Endodermal cell (in vitro differentiated cells): ENCODE measurements around the gene CSRP3. TPM values are rescaled to one million over a fixed set of nuclear protein-coding genes. Genes with fewer than 3 reads are reported as not detected.

Experiments
- DNase-seq: peaks from one replicate; pipeline ENCODE4 v3.0.0-alpha.2; 2017
- H3K27ac ChIP-seq: 2 replicates; pipeline ENCODE4 v1.5.1; 2013; ENCODE audit warnings: mild to moderate bottlenecking, low read depth, low read length, moderate library complexity
- H3K27me3 ChIP-seq: 2 replicates; pipeline ENCODE4 v1.6.1; 2013; ENCODE audit warnings: mild to moderate bottlenecking, low read length, moderate library complexity; ENCODE audit not compliant: insufficient read depth, control insufficient read depth, poor library complexity, severe bottlenecking
- H3K36me3 ChIP-seq: 2 replicates; pipeline ENCODE4 v1.7.0; 2013; ENCODE audit warnings: mild to moderate bottlenecking, low read length, moderate library complexity; ENCODE audit not compliant: control insufficient read depth, insufficient read depth
- H3K4me1 ChIP-seq: one replicate; pipeline ENCODE4 v1.7.0; 2013; ENCODE audit warnings: low read length; ENCODE audit not compliant: control insufficient read depth, insufficient read depth
- H3K4me3 ChIP-seq: 2 replicates; pipeline ENCODE4 v1.5.1; 2013; ENCODE audit warnings: mild to moderate bottlenecking, low read length, moderate library complexity
- H3K9ac ChIP-seq: 2 replicates; pipeline ENCODE4 v1.6.1; 2013; ENCODE audit warnings: mild to moderate bottlenecking, low read length, moderate library complexity; ENCODE audit not compliant: poor library complexity, severe bottlenecking; ENCODE audit errors: extremely low read depth
- H3K9me3 ChIP-seq: 2 replicates; pipeline ENCODE4 v1.6.1; 2013; ENCODE audit warnings: mild to moderate bottlenecking, low read length, moderate library complexity; ENCODE audit not compliant: control insufficient read depth
- H3K27ac Mint-ChIP-seq: 2 replicates; pipeline ENCODE4 v1.8.0; 2020; ENCODE audit warnings: mixed read lengths
- H3K27me3 Mint-ChIP-seq: 2 replicates; pipeline ENCODE4 v1.8.0; 2021; ENCODE audit warnings: mild to moderate bottlenecking, mixed read lengths; ENCODE audit not compliant: insufficient read depth
- H3K36me3 Mint-ChIP-seq: 2 replicates; pipeline ENCODE4 v1.8.0; 2020; ENCODE audit warnings: low read depth, mixed read lengths
- H3K4me1 Mint-ChIP-seq: 2 replicates; pipeline ENCODE4 v1.8.0; 2020; ENCODE audit warnings: mixed read lengths
- H3K4me3 Mint-ChIP-seq: 2 replicates; pipeline ENCODE4 v1.8.0; 2020; ENCODE audit warnings: mild to moderate bottlenecking, moderate library complexity, mixed read lengths
- H3K9me3 Mint-ChIP-seq: 2 replicates; pipeline ENCODE4 v1.8.0; 2020; ENCODE audit warnings: mild to moderate bottlenecking, mixed read lengths
- CTCF ChIP-seq: fragments of 200-600 bp; sonication (generic); conservative IDR thresholded peaks from 2 replicates; pipeline ENCODE4 v1.5.0; 2021; ENCODE audit warnings: antibody characterized with exemption, mild to moderate bottlenecking
- WGBS, 2 experiments: methylation state at CpG; one replicate each; pipeline versions ENCODE4 v1.1.5 to v1.1.7; 2013; ENCODE audit warnings: missing lambda C conversion rate in 2 of 2, mixed read lengths in 1 of 2; ENCODE audit not compliant: insufficient coverage in 1 of 2, insufficient read length in 1 of 2; 5-methylcytosine and 5-hydroxymethylcytosine counted together
- total RNA-seq, 2 donors: library from RNA; stranded (reverse); fragmentation: NEBNext Ultra II Directional in 1 of 2; extraction: Animal tissue kit (Norgen Biotek cat#: 25700) in 1 of 2; gene quantifications; 2 replicates in 1 of 2; 3 replicates in 1 of 2; pipeline ENCODE4 v1.2.1, GENCODE V29; 2021

CSRP3 gene
- total RNA-seq, 2 donors from 2014 or later = not detected

GRCh38 chr11:19164230-19164855 lies 37.4 kb downstream of the CSRP3 start:
- H3K27me3 Mint-ChIP-seq = no peaks in the 10 kb centered on the region
- no peak overlapping the region for H3K27ac Mint-ChIP-seq
- no peak overlapping the region for H3K9ac ChIP-seq
- no peak overlapping the region for H3K4me3 ChIP-seq
- H3K4me1 Mint-ChIP-seq = no peaks in the 10 kb centered on the region
- peaks cover 38% of the 10 kb centered on the region for H3K36me3 Mint-ChIP-seq
- no peaks in the 10 kb centered on the region for H3K9me3 Mint-ChIP-seq
- TF ChIP-seq CTCF = no peak
- no peaks in the 10 kb centered on the region for H3K9me3 ChIP-seq
- no peaks in the 10 kb centered on the region for H3K27me3 ChIP-seq
- WGBS, 2 experiments = 98% methylated on average over 4 of the region's 4 CpGs; no CpG with 5 or more reads in 1 of the 2 experiments
- peaks cover 43% of the 10 kb centered on the region for H3K36me3 ChIP-seq
- no peak overlapping the region for H3K4me3 Mint-ChIP-seq
- H3K27ac ChIP-seq = no peak overlapping the region
- no peaks in the 10 kb centered on the region for H3K4me1 ChIP-seq
- DNase-seq = no peak

GRCh38 chr11:19163617-19164016 lies 38.2 kb downstream of the CSRP3 start:
- no peak overlapping the region for H3K4me3 Mint-ChIP-seq
- Histone ChIP-seq H3K9me3 (no peaks in the 10 kb centered on the region), H3K4me3 (no peak overlapping the region), H3K4me1 (no peaks in the 10 kb centered on the region), H3K27me3 (no peaks in the 10 kb centered on the region), H3K27ac (no peak overlapping the region), H3K36me3 (peaks cover 41% of the 10 kb centered on the region), H3K9ac (no peak overlapping the region)
- no peaks in the 10 kb centered on the region for H3K27me3 Mint-ChIP-seq
- DNase-seq = no peak
- peaks cover 38% of the 10 kb centered on the region for H3K36me3 Mint-ChIP-seq
- no peaks in the 10 kb centered on the region for H3K4me1 Mint-ChIP-seq
- no peak for TF ChIP-seq CTCF
- 77% methylated on average over 1 of the region's 1 CpG; no CpG with 5 or more reads in 1 of the 2 experiments for whole genome bisulfite sequencing, 2 experiments
- H3K27ac Mint-ChIP-seq = no peak overlapping the region
- H3K9me3 Mint-ChIP-seq = no peaks in the 10 kb centered on the region

GRCh38 chr11:19162951-19163505 lies 38.8 kb downstream of the CSRP3 start:
- WGBS, 2 experiments = 96% methylated on average over 1 of the region's 1 CpG; no CpG with 5 or more reads in 1 of the 2 experiments
- H3K27ac Mint-ChIP-seq = no peak overlapping the region

More at GRCh38 chr11:19162951-19163505, 38.8 kb downstream of the CSRP3 start:
- no peaks in the 10 kb centered on the region for H3K27me3 ChIP-seq
- Mint-ChIP-seq H3K4me3 (no peak overlapping the region), H3K27me3 (no peaks in the 10 kb centered on the region), H3K4me1 (no peaks in the 10 kb centered on the region), H3K9me3 (no peaks in the 10 kb centered on the region), H3K36me3 (peaks cover 32% of the 10 kb centered on the region)
- no peak for DNase-seq
- H3K36me3 ChIP-seq = peaks cover 38% of the 10 kb centered on the region
- no peak overlapping the region for H3K27ac ChIP-seq
- no peaks in the 10 kb centered on the region for H3K4me1 ChIP-seq
- no peaks in the 10 kb centered on the region for H3K9me3 ChIP-seq
- no peak for TF ChIP-seq CTCF
- no peak overlapping the region for H3K4me3 ChIP-seq
- H3K9ac ChIP-seq = no peak overlapping the region
